ENCODE data around the gene ADGRG4.

GRCh38 chrX:136325377-136325776 is 24.6 kb downstream of the ADGRG4 start:
- no peak for TF ChIP-seq CTCF (IDR thresholded peaks at IDR 0.05; ENCODE audit: poor library complexity, severe bottlenecking)
- TF ChIP-seq TAF1 (IDR thresholded peaks at IDR 0.05; ENCODE audit: low read depth) = no peak
- TF ChIP-seq REST (IDR thresholded peaks at IDR 0.05; ENCODE audit: borderline replicate concordance) = no peak
- no peak for TF ChIP-seq POLR2AphosphoS5 (IDR thresholded peaks at IDR 0.05)
- no peak for TF ChIP-seq EZH2 (IDR thresholded peaks at IDR 0.05; ENCODE audit: borderline replicate concordance, insufficient read depth, low read length, poor library complexity, severe bottlenecking)
- no peak for TF ChIP-seq MXI1 (conservative IDR thresholded peaks at IDR 0.05; ENCODE audit: poor library complexity, severe bottlenecking)
